Measurements from ENCODE around the gene BICC1. TPM values are rescaled to one million over a fixed set of nuclear protein-coding genes. Genes with fewer than 3 reads are reported as not detected.
A peak's percentile ranks its signal among the peaks of the same experiment; 100 is the strongest.

Gene BICC1
- total RNA-seq, 1 donor from 2014 or later: 9.3 TPM

DNA sequence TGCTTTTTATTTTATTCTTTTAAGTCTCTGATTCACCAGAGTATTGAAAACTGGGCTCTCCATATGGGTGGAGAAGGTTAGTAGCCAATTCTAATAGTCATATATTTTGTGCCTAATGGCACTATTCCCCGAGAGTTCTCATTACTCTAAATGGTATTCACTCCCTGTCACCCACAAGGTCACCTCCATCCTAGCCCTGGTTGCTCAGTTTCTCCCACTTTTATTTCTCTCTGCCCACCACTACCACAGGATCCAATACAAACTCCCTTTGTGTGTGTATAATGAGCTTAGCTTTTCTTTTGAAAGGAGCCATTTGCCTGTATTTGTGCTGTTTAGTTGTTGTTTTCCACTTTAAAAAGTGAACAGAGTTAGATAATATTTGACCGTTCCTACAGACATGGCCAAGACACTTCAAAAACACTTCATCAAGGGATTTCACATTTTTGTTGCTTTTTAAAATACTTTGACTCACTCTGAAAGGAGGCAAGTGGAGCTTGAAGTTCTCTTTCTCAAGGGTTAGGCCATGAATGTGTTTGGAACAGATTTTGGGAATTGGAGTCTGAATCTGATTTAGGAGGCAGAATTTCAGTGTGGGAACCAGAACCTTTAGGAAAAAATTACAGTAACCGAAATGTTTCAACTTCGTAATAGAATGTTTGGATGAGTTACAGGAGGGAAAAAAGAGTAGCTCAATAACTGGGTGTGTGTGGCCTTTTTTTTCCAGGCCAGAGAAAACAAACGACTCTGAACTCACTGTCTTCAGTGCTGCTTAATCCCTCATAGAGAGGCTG is 321.3 kb downstream of the BICC1 start:
- TF ChIP-seq, protein P1, sequence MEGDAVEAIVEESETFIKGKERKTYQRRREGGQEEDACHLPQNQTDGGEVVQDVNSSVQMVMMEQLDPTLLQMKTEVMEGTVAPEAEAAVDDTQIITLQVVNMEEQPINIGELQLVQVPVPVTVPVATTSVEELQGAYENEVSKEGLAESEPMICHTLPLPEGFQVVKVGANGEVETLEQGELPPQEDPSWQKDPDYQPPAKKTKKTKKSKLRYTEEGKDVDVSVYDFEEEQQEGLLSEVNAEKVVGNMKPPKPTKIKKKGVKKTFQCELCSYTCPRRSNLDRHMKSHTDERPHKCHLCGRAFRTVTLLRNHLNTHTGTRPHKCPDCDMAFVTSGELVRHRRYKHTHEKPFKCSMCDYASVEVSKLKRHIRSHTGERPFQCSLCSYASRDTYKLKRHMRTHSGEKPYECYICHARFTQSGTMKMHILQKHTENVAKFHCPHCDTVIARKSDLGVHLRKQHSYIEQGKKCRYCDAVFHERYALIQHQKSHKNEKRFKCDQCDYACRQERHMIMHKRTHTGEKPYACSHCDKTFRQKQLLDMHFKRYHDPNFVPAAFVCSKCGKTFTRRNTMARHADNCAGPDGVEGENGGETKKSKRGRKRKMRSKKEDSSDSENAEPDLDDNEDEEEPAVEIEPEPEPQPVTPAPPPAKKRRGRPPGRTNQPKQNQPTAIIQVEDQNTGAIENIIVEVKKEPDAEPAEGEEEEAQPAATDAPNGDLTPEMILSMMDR (IDR thresholded peaks at IDR 0.05; ENCODE audit: unreplicated experiment): no peak
- Mint-ChIP-seq H3K27me3 (ENCODE audit: low read depth) (no peaks in the 10 kb centered on the region), H3K4me3 (no peak overlapping the region)

DNA sequence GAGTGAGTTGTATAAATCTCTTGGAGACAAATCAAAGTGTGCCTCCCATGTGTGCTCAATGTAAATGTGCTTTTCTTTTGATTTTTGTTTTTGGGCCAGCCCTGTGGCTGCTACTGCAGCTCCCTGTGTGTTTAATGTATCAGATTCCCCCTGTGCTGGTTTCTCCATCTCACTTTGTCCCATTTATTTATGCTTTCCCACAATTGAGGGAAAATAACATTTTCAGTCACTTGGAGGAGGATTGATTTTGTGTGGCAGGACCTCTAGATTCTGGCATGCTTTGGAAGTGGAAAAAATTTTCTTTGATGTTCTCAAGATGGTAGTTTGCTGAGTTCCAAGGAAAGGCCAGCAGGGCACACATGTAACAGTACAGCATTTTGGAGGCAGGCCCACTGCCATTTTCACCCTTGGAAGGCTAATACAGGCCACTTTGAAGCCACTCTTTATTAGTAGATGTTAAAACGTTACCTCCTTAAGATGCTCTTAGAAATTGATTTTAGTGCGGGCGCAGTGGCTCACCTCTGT is 323.6 kb downstream of the BICC1 start:
- Mint-ChIP-seq H3K36me3 (no peaks in the 10 kb centered on the region), H3K4me3 (no peak overlapping the region), H3K9me3 (no peaks in the 10 kb centered on the region), H3K27me3 (ENCODE audit: low read depth) (no peaks in the 10 kb centered on the region), H3K4me1 (peaks cover 36% of the 10 kb centered on the region), H3K27ac (no peak overlapping the region)
- TF ChIP-seq, protein P1 (IDR thresholded peaks at IDR 0.05; ENCODE audit: unreplicated experiment): no peak
- DNase-seq (ENCODE audit: low spot score in 2 of 2, unreplicated experiment in 2 of 2): no peak

More for the DNA sequence above, 321.3 kb downstream of the BICC1 start:
- DNase-seq (ENCODE audit: low spot score in 2 of 2, unreplicated experiment in 2 of 2): no peak
- Mint-ChIP-seq H3K9me3 (no peaks in the 10 kb centered on the region), H3K36me3 (no peaks in the 10 kb centered on the region), H3K4me1 (peaks cover 52% of the 10 kb centered on the region), H3K27ac (peak overlapping the region; percentile 18)

DNA sequence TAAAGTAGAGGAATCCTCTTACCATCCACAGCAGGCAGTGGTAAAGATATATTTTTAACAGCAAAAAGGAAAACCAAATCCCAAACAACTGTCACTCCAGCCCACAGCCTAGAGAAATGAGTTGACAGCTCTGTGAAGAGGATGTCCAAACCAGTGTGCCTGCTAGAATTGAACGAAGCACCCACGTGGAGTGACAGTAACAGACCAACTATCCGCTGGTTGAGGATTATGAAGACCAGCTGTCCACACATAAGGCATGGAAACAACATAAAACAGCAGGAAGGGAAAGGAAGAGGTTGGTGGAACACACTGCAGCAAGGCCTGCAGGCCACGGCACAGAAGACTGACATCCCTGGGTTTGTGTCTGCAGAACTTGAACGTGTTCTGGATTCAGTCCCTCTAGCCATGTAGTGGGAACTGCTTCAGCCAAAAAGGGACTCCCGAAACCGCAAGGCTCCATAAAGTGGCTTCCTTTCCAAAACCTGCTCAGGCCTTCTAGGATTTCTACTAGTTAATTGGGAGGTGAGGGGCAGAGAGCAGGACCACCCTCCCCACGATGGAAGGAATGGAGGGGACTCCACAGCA is 324.4 kb downstream of the BICC1 start:
- Mint-ChIP-seq H3K36me3 (no peaks in the 10 kb centered on the region), H3K27ac (no peak overlapping the region), H3K9me3 (no peaks in the 10 kb centered on the region), H3K4me1 (peaks cover 39% of the 10 kb centered on the region), H3K4me3 (no peak overlapping the region), H3K27me3 (ENCODE audit: low read depth) (no peaks in the 10 kb centered on the region)
- DNase-seq (ENCODE audit: low spot score in 2 of 2, unreplicated experiment in 2 of 2): no peak
- TF ChIP-seq, protein P1 (IDR thresholded peaks at IDR 0.05; ENCODE audit: unreplicated experiment): no peak

DNA sequence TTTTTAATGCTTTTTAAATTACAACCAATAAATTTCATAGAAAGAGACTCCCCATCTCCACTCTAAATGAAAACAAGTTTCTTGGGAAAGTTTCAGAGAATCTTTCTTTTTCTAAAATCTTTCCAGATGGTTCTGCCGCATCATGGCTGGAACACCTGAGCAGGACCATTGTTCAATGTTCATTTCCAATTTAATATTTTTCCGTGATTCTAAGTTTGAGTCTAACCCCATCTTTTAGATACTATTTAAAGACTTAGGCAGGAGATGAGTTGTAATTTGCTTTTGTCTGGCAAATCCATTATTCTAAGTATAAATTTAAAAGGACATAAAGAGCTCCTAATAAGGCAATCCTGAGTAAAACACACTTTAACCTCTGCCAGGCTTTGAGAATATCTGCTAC is 325.2 kb downstream of the BICC1 start:
- no peaks in the 10 kb centered on the region for H3K9me3 Mint-ChIP-seq
- no peaks in the 10 kb centered on the region for H3K36me3 Mint-ChIP-seq
- no peaks in the 10 kb centered on the region for H3K27me3 Mint-ChIP-seq (ENCODE audit: low read depth)
- no peak for DNase-seq (ENCODE audit: low spot score in 2 of 2, unreplicated experiment in 2 of 2)
- peaks cover 38% of the 10 kb centered on the region for H3K4me1 Mint-ChIP-seq
- H3K27ac Mint-ChIP-seq: no peak overlapping the region
- TF ChIP-seq, protein P1 (IDR thresholded peaks at IDR 0.05; ENCODE audit: unreplicated experiment): no peak
- H3K4me3 Mint-ChIP-seq: no peak overlapping the region

DNA sequence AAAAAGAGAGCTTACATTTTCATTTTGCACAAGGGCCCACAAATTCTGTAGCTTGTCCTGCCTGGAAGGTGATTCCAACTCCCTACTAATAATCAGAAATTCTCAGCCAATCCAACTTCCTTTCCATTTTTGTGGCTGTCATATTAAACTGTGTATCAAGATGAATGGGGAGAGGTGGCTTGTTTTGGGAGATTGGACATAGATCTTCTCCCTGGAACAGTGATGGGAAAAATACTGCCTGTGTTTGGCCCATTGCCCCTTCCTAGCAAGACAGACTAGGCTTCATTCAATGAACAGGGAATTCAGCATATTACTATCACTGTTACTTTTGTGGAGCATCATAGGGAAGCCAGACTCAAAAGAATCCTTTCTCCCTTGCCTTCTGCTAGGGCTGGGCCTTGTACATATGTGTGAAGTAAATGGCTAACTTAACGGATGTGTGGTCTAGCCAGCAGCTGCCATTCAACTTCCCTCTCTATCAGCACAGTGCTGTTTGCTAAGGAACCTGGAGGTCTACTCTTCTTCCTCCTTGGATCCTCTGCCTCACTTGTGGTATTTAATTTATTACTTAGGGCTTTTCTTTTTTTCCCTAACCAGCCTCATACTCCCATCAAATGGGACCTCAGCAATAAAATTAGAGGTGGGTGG is 326.0 kb downstream of the BICC1 start:
- Mint-ChIP-seq H3K9me3 (no peaks in the 10 kb centered on the region), H3K27me3 (ENCODE audit: low read depth) (no peaks in the 10 kb centered on the region), H3K27ac (peak overlapping the region; percentile 56), H3K4me1 (peaks cover 38% of the 10 kb centered on the region), H3K4me3 (no peak overlapping the region), H3K36me3 (no peaks in the 10 kb centered on the region)
- DNase-seq (ENCODE audit: low spot score in 2 of 2, unreplicated experiment in 2 of 2): no peak
- TF ChIP-seq, protein P1 (IDR thresholded peaks at IDR 0.05; ENCODE audit: unreplicated experiment): no peak

Measured in mesothelial cell of epicardium (in vitro differentiated cells).